Cardiac fibroblast (primary cell): ENCODE data around the gene SMC1A.
A peak's percentile ranks its signal among the peaks of the same experiment; 100 is the strongest.

ENCODE experiments used
- DNase-seq, 2 donors: peaks; one replicate each; pipeline versions ENCODE4 v3.0.0 to v3.0.0-alpha.2; 2010; ENCODE audit warnings: low read depth in 2 of 2
- H3K4me3 ChIP-seq, 2 donors: replicated peaks in 1 of 2; 1 replicate in 1 of 2; 2 replicates in 1 of 2; pipeline ENCODE4 v1.5.1; 2011; ENCODE audit warnings: low read depth in 2 of 2, low read length in 2 of 2, mild to moderate bottlenecking in 2 of 2, moderate library complexity in 1 of 2
- CTCF ChIP-seq: IDR thresholded peaks from one replicate; pipeline ENCODE4 v1.5.1; 2011; ENCODE audit warnings: low read depth, mild to moderate bottlenecking, low read length, inconsistent platforms

The SMC1A gene

GRCh38 chrX:53356186-53356585, 66.3 kb downstream of the SMC1A start:
- DNase-seq: peak; percentile 5 to 20

GRCh38 chrX:53354669-53355068, 67.8 kb downstream of the SMC1A start:
- DNase-seq: peak; percentile 10 to 25
- H3K4me3 ChIP-seq: no peak overlapping the region
- TF ChIP-seq CTCF: peak; percentile 28

More at GRCh38 chrX:53356186-53356585, 66.3 kb downstream of the SMC1A start:
- no peak for TF ChIP-seq CTCF
- H3K4me3 ChIP-seq: no peak overlapping the region

- DNase-seq: no peak
- no peak for TF ChIP-seq CTCF
- H3K4me3 ChIP-seq: no peak overlapping the region
Measured at GRCh38 chrX:53347948-53348347, 74.5 kb downstream of the SMC1A start.

- DNase-seq: no peak
- no peak for TF ChIP-seq CTCF
- no peak overlapping the region for H3K4me3 ChIP-seq
Measured at GRCh38 chrX:53340852-53341645, 81.4 kb downstream of the SMC1A start.

GRCh38 chrX:53337101-53337500, 85.4 kb downstream of the SMC1A start:
- no peak overlapping the region for H3K4me3 ChIP-seq
- no peak for TF ChIP-seq CTCF
- DNase-seq: no peak

- H3K4me3 ChIP-seq: no peak overlapping the region
- no peak for DNase-seq
- TF ChIP-seq CTCF: no peak
Measured at GRCh38 chrX:53333853-53334252, 88.6 kb downstream of the SMC1A start.
